GM21447 (cell line): ENCODE data around the gene PGAP1.

Experiments
- ATAC-seq: cut with Tn5 transposase; IDR thresholded peaks from one replicate; pipeline ENCODE4 v1.9.1; 2021; ENCODE audit not compliant: unreplicated experiment

PGAP1 gene

GRCh38 chr2:196926562-196927375 is at the start of gene PGAP1:
PGAP1 (minus strand) TSS chr2:196926707; CDS start chr2:196926616, 91 bp downstream.
- ATAC-seq, result peak; percentile 85

GRCh38 chr2:196974970-196975369 is 48.5 kb upstream of the PGAP1 start:
- ATAC-seq, result no peak

- no peak for ATAC-seq
Observed at GRCh38 chr2:196971574-196972279, 45.2 kb upstream of the PGAP1 start.

- ATAC-seq, result no peak
Observed at GRCh38 chr2:196970099-196970498, 43.6 kb upstream of the PGAP1 start.

- no peak for ATAC-seq
Observed at GRCh38 chr2:196968516-196968915, 42.0 kb upstream of the PGAP1 start.

- no peak for ATAC-seq
Observed at GRCh38 chr2:196967775-196968174, 41.3 kb upstream of the PGAP1 start.

- ATAC-seq, result no peak
Observed at GRCh38 chr2:196967116-196967515, 40.6 kb upstream of the PGAP1 start.

- no peak for ATAC-seq
Observed at GRCh38 chr2:196966061-196966460, 39.6 kb upstream of the PGAP1 start.

GRCh38 chr2:196965651-196966050 is 39.1 kb upstream of the PGAP1 start:
- ATAC-seq, result no peak

- no peak for ATAC-seq
Observed at GRCh38 chr2:196963961-196964360, 37.5 kb upstream of the PGAP1 start.

GRCh38 chr2:196963043-196963442 is 36.5 kb upstream of the PGAP1 start:
- no peak for ATAC-seq

GRCh38 chr2:196962325-196962724 is 35.8 kb upstream of the PGAP1 start:
- no peak for ATAC-seq

- ATAC-seq, result peak; percentile 100
Observed at GRCh38 chr2:196961889-196962288, 35.4 kb upstream of the PGAP1 start.

GRCh38 chr2:196959734-196960338 is 33.3 kb upstream of the PGAP1 start:
- ATAC-seq, result no peak

GRCh38 chr2:196959281-196959680 is 32.8 kb upstream of the PGAP1 start:
- ATAC-seq, result no peak

GRCh38 chr2:196957881-196958525 is 31.5 kb upstream of the PGAP1 start:
- no peak for ATAC-seq

- ATAC-seq, result no peak
Observed at GRCh38 chr2:196957442-196957841, 30.9 kb upstream of the PGAP1 start.

GRCh38 chr2:196956069-196956468 is 29.6 kb upstream of the PGAP1 start:
- no peak for ATAC-seq

GRCh38 chr2:196955036-196955435 is 28.5 kb upstream of the PGAP1 start:
- ATAC-seq, result no peak

GRCh38 chr2:196954001-196954400 is 27.5 kb upstream of the PGAP1 start:
- ATAC-seq, result no peak

GRCh38 chr2:196952936-196953335 is 26.4 kb upstream of the PGAP1 start:
- no peak for ATAC-seq
